Globus pallidus (tissue), 1 donor: ENCODE results near the gene LIPA.

Experiments used
- DNase-seq: peaks from one replicate; pipeline ENCODE4 v3.0.0-alpha.2; 2015; ENCODE audit warnings: low spot score

The LIPA gene

GRCh38 chr10:89240519-89240918 is 11.1 kb downstream of the LIPA start:
- no peak for DNase-seq

GRCh38 chr10:89238956-89239644 is 12.5 kb downstream of the LIPA start:
- DNase-seq, result no peak

- no peak for DNase-seq
Observed at GRCh38 chr10:89237849-89238248, 13.7 kb downstream of the LIPA start.

GRCh38 chr10:89236226-89236797 is 15.3 kb downstream of the LIPA start:
- DNase-seq, result no peak

GRCh38 chr10:89235073-89235798 is 16.3 kb downstream of the LIPA start:
- DNase-seq, result peak; percentile 80

- DNase-seq, result peak; percentile 90
Observed at GRCh38 chr10:89233033-89233432, 18.5 kb downstream of the LIPA start.

GRCh38 chr10:89228962-89229361 is 22.6 kb downstream of the LIPA start:
- DNase-seq, result no peak

GRCh38 chr10:89228146-89228545 is 23.4 kb downstream of the LIPA start:
- no peak for DNase-seq

GRCh38 chr10:89226891-89227290 is 24.7 kb downstream of the LIPA start:
- DNase-seq, result no peak

- DNase-seq, result peak; percentile 83
Observed at GRCh38 chr10:89224739-89225443, 26.7 kb downstream of the LIPA start.

- DNase-seq, result no peak
Observed at GRCh38 chr10:89221919-89222318, 29.7 kb downstream of the LIPA start.

GRCh38 chr10:89219513-89220218 is 31.9 kb downstream of the LIPA start:
- DNase-seq, result peak; percentile 78

GRCh38 chr10:89217057-89217990 is 34.3 kb downstream of the LIPA start:
- peak; percentile 83 for DNase-seq

- no peak for DNase-seq
Observed at GRCh38 chr10:89216056-89216455, 35.5 kb downstream of the LIPA start.

GRCh38 chr10:89215511-89215910 is 36.1 kb downstream of the LIPA start:
- DNase-seq, result peak; percentile 88

- no peak for DNase-seq
Observed at GRCh38 chr10:89214566-89215165, 36.9 kb downstream of the LIPA start.

- no peak for DNase-seq
Observed at GRCh38 chr10:89213191-89213808, 38.3 kb downstream of the LIPA start.

GRCh38 chr10:89210794-89211425 is 40.7 kb downstream of the LIPA start:
- DNase-seq, result no peak

- DNase-seq, result no peak
Observed at GRCh38 chr10:89209718-89210117, 41.9 kb downstream of the LIPA start.
